GM18907 (cell line): Measurements from ENCODE around the gene TRPT1.

Experiments
- ATAC-seq: cut with Tn5 transposase; IDR thresholded peaks from one replicate; pipeline ENCODE4 v1.9.1; 2021; ENCODE audit warnings: mild to moderate bottlenecking, moderate library complexity; ENCODE audit not compliant: unreplicated experiment

Gene TRPT1

GRCh38 chr11:64231546-64231945 is 5.6 kb upstream of the TRPT1 start:
- ATAC-seq, result no peak

DNA sequence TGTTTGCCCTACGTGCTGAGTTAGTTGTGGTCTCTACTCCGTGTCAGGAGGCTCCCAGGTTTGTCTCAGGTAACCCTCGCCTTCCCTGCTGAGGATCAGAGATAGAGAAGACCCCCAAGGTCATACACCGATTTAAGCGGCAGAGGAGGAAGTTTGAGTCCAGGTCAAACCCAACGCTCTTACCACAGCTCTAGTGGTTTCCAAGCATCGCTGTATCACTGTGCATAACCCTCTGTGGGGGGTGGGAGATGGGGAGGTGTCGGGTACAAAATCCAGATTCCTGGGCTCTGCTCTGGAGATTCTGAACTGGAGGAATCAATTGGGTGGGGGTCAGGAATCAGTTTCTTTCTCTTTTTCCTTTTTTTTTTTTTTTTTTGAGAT is 5.0 kb upstream of the TRPT1 start:
- no peak for ATAC-seq

GRCh38 chr11:64230171-64230984 is 4.4 kb upstream of the TRPT1 start, which contains the start of gene DNAJC4:
Gene DNAJC4, plus strand, starts transcription at chr11:64230548. Its CDS starts 307 bp downstream, at chr11:64230855.
- ATAC-seq, result peak; percentile 48

DNA sequence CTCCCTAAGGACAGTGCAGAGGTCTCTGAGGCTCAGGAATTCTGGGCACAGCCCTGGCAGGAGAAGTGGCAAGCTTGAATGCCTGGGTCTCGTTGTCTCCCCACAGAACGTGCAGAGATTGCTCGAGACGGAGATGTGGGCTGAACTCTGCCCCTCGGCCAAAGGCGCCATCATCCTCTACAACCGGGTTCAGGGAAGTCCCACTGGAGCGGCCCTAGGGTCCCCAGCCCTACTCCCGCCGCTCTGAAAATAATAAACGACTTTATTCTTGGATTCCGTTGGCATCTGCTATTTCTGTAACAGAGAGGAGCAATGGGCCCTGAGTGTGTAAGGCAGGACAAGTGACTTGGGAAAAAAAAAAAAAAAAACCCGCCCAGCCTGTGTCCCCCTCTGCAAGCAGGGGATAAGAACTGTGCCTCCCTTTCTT is 3.8 kb upstream of the TRPT1 start:
- no peak for ATAC-seq

- no peak for ATAC-seq
These were observed 3.2 kb upstream of the TRPT1 start for GRCh38 chr11:64229090-64229743.

DNA sequence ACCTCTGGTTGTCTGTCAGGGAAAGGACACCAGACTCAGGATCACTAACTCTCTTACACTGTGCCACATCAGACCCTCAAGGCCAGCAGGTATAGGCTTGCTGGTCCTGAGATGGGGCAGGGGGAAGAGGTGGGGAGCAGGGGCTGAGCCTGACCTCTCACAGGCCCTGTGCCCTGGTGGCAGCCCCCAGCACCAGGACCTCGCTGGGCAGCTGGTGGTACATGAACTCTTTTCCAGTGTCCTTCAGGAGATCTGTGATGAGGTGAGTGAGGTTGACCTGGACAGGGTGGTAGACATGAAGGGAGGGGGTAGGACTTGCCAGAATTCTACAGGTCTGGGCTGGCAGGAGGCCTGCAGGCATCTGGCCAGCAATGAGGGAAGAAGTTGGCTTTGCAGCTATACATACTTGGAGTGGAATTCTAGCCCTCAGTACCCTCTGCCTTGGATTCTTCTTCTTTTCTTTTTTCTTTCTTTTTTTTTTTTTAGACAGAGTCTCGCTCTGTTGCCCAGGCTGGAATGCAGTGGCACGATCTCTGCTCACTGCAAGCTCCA is 1.5 kb upstream of the TRPT1 start:
- ATAC-seq, result no peak

DNA sequence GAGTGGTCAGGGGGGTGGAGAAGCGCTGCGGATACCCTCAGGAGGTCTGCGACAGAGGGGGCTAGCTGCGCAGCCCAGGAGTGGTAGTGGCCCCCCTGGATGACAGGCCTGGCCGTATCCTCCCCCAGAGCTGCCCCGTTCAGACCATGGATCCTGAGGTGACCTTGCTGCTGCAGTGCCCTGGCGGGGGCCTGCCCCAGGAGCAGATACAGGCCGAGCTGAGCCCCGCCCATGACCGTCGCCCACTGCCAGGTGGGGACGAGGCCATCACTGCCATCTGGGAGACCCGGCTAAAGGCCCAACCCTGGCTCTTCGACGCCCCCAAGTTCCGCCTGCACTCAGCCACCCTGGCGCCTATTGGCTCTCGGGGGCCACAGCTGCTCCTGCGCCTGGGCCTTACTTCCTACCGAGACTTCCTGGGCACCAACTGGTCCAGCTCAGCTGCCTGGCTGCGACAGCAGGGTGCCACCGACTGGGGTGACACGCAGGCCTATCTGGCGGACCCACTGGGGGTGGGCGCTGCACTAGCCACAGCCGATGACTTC is 593 bp upstream of the TRPT1 start:
- ATAC-seq, result no peak

DNA sequence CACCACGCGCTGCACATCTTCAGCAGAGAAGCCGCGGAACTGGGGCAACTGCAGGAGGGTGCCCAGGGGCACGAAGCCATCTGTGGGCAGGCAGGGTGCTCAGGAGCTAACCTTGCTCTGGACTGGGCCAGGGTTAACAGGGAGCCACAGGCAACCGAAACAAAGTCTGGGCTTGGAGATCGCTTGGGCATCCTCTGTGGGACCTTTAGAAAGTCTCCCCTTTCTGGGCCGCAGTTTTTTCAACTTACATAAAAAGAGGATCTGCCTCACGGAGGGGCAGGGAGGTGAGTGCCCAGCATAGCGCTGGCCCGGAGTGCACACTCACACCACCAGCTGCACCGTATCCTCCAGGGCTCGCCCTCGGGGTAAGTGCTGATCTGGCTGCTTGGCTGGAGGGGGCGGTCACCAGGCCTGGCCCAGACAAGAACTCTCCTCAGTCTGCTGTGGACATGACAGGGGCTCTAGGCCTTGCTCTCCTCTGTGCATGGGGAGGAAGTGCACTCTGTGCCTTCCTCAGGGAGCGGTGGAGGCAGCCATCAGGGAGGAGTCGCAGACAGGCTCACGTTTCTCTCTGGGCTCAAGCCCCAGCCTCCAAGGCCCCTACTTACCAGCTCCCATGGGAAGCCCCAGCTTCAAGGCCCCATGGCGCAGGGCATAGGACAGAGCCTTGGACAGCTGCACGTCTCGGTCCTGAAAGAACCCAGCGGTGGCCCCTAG is 937 bp downstream of the TRPT1 start:
- ATAC-seq, result no peak

DNA sequence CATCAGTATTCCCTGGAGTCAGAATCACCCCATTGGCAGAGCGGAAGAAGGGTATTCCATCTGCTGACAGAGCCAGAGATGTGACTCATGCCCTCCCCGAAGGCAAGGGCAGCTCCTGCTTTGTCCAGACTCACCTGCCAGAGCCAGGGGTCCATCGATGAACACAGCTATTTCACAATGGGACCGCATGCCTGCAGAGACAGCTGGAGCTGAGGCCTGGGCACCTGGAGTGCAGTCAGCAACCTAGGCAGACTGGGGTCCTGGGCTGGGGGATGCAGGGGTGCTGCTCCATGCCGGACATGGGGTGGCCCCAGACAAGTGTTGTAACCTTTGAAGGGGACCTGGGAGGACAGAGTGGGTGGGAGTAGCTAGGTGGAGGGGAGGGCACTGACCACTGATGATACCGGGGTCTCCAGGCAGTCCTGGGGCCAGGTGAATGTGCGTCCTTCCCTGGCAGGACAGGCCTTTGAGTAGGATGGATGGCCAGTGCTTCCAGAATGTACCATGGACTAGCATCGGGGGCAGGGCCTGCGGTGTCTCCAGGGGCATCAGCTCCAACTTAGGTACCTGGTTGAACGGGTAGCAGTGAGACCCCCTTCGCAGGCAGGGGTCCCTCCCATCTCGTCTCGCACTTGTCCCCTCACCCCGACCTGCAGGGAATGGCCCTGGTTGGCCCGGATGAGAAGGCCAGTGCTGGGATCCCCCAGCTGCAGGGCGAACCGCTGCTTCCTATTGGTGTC is 1.7 kb downstream of the TRPT1 start:
- ATAC-seq, result no peak

GRCh38 chr11:64223001-64223651 is 2.9 kb downstream of the TRPT1 start:
- ATAC-seq, result no peak

GRCh38 chr11:64222651-64223000 is 3.4 kb downstream of the TRPT1 start:
- no peak for ATAC-seq

DNA sequence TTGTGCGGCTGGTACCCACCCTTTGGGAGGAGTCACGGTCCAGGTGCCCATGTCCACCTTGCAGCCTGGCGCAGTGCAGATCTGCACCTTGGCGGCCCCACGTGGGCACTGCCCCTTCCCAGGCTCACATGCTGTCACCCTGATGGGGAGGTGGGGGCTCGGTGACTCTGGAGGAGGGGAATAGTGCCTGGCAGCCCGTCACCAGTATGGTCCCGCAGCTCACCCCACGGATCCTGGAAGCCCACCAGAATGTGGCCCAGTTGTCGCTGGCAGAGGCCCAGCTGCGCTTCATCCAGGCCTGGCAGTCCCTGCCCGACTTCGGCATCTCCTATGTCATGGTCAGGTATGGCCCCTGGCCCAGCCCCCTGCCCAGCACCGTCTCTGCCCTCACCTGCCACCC is 5.2 kb downstream of the TRPT1 start:
- no peak for ATAC-seq

GRCh38 chr11:64220271-64220670 is 5.7 kb downstream of the TRPT1 start:
- no peak for ATAC-seq

- ATAC-seq, result no peak
These were observed 6.2 kb downstream of the TRPT1 start for GRCh38 chr11:64219755-64220154.

GRCh38 chr11:64219354-64219684 is 6.7 kb downstream of the TRPT1 start:
- ATAC-seq, result no peak

DNA sequence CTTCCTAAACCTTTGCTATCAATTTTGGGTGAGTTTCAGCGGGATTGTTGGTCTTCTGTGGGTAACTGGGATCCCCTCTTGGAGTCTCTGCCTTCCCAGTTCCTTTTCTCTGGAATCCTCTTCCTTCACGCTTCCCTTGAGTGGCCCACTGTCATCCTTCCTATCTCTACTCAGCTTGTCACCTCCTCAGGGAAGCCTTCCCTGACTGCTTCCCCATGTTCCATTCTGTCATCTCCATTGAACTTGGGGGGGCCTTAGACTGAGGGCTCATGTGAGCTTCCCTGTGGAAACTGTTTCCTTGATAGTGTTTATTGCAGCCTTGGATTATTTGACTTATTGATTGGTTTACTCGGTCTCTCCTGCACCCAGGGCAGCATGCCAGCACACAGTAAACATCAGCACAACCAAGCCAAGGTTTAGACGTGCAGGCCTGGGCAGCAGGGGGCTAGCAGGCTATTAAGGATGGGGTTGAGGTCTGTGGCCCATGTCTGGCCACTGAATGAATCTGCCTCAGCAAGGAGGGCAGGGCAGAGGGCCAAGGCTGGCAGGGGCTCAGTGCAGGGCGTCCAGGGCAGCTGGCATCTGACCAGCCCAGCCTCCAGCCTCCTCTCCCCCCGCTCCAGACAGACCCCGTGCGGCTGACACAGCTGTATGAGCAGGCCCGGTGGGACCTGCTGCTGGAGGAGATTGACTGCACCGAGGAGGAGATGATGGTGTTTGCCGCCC is 7.2 kb downstream of the TRPT1 start:
- ATAC-seq, result no peak

DNA sequence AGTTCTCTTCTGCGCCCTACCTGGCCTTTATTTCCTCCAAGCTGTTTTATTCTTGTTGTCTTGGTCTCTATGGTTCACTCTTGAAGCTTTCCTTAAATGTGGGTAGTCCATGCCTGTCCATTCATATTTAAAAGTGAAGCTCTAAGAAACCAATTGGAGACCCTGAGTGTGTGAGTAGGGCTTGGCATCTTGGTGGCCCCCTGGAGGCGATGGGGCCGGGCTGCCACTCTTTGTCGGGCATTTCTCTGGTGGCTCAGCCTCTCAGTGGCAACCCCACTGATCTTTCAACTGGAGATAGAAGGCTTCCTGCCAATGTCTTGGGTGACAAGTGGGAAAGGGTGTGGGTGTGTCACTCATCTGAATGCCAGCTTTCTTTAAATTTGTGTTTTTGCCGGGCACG is 9.1 kb downstream of the TRPT1 start:
- ATAC-seq, result no peak

GRCh38 chr11:64211181-64211872 is 14.7 kb downstream of the TRPT1 start:
- no peak for ATAC-seq
